Keratinocyte (primary cell): ENCODE data around the gene IL17D.

Experiments
- CTCF ChIP-seq, 3 experiments: IDR thresholded peaks in 1 of 3; conservative IDR thresholded peaks in 1 of 3; optimal IDR thresholded peaks in 1 of 3; 2 replicates in 2 of 3; 3 replicates in 1 of 3; pipeline versions ENCODE3 to v1.5.1; 2011; ENCODE audit warnings: low read length in 3 of 3, mild to moderate bottlenecking in 3 of 3, moderate library complexity in 2 of 3, control low read depth in 1 of 3, inconsistent platforms in 1 of 3; ENCODE audit not compliant: insufficient read depth in 2 of 3; ENCODE audit errors: extremely low read depth in 1 of 3
- EZH2 ChIP-seq: IDR thresholded peaks from one replicate; pipeline ENCODE4 v1.6.1; 2012; ENCODE audit warnings: inconsistent platforms, mild to moderate bottlenecking, low read length, moderate library complexity

DNA sequence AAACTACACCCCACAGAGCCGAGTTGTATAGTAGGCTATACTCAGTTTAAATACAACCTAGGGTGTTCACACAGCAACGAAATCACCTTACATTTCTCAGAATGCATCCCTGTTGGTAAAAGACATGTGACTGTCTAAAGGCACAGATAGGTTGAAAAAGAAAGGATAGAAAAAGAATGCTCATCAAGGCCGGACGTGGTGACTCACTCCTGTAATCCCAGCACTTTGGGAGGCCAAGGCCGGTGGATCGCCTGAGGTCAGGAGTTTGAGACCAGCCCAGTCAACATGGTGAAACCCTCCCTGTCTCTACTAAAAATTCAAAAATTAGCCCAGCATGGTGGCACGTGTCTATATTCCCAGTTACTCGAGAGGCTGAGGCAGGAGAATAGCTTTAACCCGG is 3.8 kb upstream of the IL17D start:
- TF ChIP-seq CTCF (optimal IDR thresholded peaks at IDR 0.05 in 1 of 3, IDR thresholded peaks at IDR 0.05 in 1 of 3, conservative IDR thresholded peaks at IDR 0.05 in 1 of 3; ENCODE audit: extremely low read depth in 1 of 3, insufficient read depth in 2 of 3, low read length in 3 of 3) = no peak
- no peak for TF ChIP-seq EZH2
